GM12892 (cell line): ENCODE measurements around the gene PDE8B.

Experiments used
- POLR2A ChIP-seq: IDR thresholded peaks from 2 replicates; pipeline ENCODE4 v1.6.1; 2011; ENCODE audit warnings: low read depth, low read length, control low read depth
- POLR2AphosphoS5 ChIP-seq: IDR thresholded peaks from 2 replicates; pipeline ENCODE4 v1.6.1; 2011; ENCODE audit warnings: low read depth, low read length, control low read depth
- TAF1 ChIP-seq: IDR thresholded peaks from 2 replicates; pipeline ENCODE4 v1.6.1; 2011; ENCODE audit warnings: low read depth, mild to moderate bottlenecking, control low read depth, low read length, borderline replicate concordance

- TF ChIP-seq POLR2AphosphoS5 (no peak), POLR2A (no peak), TAF1 (no peak)
Measured at GRCh38 chr5:77232574-77233358, 22.3 kb downstream of the PDE8B start.
